Fibroblast of villous mesenchyme (primary cell): Measurements from ENCODE around the gene DNAAF1. TPM values are rescaled to one million over a fixed set of nuclear protein-coding genes. Genes with fewer than 3 reads are reported as not detected.
A peak's percentile ranks its signal among the peaks of the same experiment; 100 is the strongest.

Experiments used
- DNase-seq: peaks from one replicate; pipeline ENCODE4 v3.0.0-alpha.2; 2010; ENCODE audit warnings: low read depth
- H3K4me3 ChIP-seq: 2 replicates; pipeline ENCODE4 v1.5.1; 2011; ENCODE audit warnings: low read depth, mild to moderate bottlenecking, low read length
- total RNA-seq: library from RNA; depleted of rRNA; stranded (reverse); fragments of >200 nt; gene quantifications from 2 replicates; pipeline ENCODE4 v1.2.3, GENCODE V29; 2012
- TF ChIP-seq, protein P1 (sequence below): IDR thresholded peaks from 2 replicates; pipeline ENCODE4 v1.5.1; 2012; ENCODE audit warnings: low read depth, mild to moderate bottlenecking, low read length; ENCODE audit not compliant: insufficient read depth

The DNAAF1 gene
- total RNA-seq, 1 donor: not detected

DNA sequence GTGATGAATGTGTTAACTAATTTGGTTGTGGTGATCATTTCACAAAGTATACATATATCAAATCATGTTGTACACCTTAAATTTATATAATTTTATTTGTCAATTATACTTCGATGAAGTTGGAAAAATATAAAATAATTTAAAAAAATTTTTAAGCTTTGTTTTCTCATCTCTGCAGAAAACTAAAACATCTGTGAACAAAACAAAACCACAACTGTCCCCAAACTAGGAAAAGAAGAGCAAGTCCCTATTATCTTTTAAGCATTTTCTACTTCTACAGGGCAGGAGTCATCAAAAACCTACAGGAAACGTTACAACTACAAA lies 6.6 kb upstream of the DNAAF1 start:
- no peak overlapping the region for H3K4me3 ChIP-seq
- TF ChIP-seq, protein P1, sequence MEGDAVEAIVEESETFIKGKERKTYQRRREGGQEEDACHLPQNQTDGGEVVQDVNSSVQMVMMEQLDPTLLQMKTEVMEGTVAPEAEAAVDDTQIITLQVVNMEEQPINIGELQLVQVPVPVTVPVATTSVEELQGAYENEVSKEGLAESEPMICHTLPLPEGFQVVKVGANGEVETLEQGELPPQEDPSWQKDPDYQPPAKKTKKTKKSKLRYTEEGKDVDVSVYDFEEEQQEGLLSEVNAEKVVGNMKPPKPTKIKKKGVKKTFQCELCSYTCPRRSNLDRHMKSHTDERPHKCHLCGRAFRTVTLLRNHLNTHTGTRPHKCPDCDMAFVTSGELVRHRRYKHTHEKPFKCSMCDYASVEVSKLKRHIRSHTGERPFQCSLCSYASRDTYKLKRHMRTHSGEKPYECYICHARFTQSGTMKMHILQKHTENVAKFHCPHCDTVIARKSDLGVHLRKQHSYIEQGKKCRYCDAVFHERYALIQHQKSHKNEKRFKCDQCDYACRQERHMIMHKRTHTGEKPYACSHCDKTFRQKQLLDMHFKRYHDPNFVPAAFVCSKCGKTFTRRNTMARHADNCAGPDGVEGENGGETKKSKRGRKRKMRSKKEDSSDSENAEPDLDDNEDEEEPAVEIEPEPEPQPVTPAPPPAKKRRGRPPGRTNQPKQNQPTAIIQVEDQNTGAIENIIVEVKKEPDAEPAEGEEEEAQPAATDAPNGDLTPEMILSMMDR: no peak
- DNase-seq: no peak

DNA sequence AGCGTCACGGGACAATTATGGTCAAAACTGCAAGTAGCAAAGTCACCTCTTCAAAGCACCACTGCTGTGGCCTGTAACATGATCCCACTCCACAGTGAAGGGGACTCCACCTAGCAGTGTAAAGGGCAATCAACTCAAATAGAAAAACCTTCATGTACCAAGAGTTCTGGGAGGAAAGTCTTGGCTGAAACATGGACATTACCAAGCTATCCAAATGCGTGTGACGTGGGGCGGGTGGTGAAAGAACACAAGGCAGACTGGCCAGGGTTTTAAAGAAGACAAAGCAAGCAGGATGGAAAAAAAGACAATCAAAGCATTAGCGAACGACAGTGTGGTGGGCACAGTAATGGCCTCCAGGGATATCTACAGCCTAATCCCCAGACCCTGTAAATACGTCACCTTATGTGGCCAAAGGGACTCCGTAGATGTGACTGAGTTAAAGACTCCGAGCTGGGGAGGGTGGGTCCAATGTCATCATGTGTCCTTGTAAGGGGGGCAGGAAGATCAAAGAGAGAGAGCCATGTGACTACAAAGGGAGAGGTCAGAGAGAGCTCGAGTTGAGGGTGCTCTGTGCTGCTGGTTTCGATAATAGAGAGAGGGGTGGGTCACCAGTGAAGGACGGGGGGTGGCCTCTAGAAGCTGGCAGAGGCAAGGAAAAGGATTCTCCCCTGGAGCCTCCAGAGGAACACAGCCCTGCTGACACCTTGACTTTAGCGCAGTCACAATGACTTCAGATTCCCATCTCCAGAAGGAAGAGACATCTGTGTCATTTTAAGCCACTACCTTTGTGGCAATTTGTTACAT lies 6.1 kb upstream of the DNAAF1 start:
- no peak overlapping the region for H3K4me3 ChIP-seq
- TF ChIP-seq, protein P1: no peak
- DNase-seq: peak; percentile 58

DNA sequence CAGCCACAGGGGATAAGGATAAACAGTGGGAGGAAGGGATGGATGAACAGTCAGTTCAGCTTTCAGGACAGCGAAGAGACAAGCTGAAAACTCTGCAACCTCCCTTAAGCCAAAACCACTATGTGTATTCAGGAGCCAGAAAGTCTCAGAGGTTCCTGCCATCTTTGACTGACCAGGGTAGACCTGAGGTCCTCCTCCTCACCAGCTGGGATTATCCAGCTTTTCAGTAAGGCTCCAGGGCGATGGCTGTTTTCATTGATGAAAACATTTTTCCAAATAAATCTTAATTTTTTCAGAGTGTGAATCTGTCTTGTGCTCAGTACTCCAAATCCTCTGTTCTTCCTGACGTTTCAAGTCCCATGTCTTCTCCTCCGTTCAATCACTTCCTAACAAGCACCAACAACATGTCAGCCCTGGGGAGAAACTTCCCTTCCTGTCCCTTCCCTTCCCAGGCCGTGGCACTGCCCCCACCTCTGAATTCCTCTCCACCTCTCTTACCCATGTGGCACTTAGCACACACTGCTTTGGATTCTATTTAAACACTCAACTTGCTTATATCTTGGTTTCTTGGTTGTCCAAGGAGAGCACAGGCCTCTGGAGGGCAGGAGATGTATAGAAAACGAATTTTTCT lies 5.4 kb upstream of the DNAAF1 start:
- TF ChIP-seq, protein P1: no peak
- DNase-seq: no peak
- no peak overlapping the region for H3K4me3 ChIP-seq

DNA sequence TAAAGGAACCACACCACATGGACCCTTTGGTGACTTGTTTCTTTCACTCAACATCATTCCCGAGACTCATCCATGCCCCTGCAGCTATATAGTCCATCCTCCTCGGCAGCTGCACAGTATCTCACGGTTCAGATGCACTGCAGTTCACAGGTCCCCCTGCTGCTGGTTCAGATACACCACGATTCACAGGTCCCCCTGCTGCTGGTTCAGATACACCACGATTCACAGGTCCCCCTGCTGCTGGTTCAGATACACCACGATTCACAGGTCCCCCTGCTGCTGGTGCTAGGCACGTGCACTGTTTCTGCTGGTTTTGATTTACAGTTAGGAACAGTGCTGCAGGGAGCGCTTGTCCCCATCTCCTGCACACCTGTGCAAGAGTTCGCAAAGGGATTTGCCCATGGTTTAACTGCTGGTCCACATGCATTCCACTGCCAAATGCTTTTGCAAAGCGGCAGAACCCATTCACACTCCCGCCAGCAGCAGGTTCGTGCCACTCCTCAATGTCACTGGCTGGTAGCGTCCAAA lies 3.9 kb upstream of the DNAAF1 start:
- TF ChIP-seq, protein P1: no peak
- no peak overlapping the region for H3K4me3 ChIP-seq
- no peak for DNase-seq

DNA sequence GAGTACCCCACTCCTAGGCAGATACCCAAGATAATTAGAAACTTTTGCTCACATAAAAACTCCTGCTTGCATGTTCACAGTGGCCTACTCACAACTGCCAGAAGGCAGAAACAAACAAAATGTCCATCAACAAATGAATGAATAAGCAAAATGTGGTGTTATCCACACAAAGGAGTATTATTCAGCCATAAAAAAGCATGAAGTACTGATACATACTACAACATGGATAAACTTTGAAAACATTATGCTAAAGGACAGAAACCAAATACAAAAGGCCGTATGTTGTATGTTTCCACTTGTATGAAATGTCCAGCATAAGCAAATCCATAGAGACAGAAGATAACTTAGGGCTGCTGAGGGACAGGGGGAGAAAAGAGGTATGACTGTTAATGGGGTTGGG lies 2.0 kb upstream of the DNAAF1 start:
- H3K4me3 ChIP-seq: no peak overlapping the region
- TF ChIP-seq, protein P1: no peak
- DNase-seq: no peak

DNA sequence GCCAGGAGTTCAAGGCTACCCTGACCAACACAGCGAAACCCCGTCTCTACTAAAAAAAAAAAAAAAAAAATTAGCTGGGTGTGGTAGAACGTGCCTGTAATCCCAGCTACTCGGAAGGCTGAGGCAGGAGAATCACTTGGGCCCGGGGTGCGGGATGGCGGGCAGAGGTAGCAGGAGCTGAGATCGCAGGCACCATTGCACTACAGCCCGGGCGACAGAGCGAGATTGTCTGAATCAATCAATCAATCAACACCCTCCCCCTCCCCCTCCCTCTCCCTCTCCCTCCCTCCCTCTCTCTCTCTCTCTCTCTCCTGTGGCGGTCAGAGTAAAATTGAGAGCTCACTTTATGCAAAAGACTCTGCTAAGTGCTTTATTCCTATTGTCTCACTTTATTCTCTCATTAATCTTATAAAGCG lies 1.3 kb upstream of the DNAAF1 start:
- TF ChIP-seq, protein P1: no peak
- peak overlapping the region; percentile 85 for H3K4me3 ChIP-seq
- no peak for DNase-seq
